Measurements from ENCODE around the gene OR10J1. TPM values are rescaled to one million over a fixed set of nuclear protein-coding genes. Genes with fewer than 3 reads are reported as not detected.

Gene OR10J1
- total RNA-seq, 1 donor from 2014 or later = not detected

DNA sequence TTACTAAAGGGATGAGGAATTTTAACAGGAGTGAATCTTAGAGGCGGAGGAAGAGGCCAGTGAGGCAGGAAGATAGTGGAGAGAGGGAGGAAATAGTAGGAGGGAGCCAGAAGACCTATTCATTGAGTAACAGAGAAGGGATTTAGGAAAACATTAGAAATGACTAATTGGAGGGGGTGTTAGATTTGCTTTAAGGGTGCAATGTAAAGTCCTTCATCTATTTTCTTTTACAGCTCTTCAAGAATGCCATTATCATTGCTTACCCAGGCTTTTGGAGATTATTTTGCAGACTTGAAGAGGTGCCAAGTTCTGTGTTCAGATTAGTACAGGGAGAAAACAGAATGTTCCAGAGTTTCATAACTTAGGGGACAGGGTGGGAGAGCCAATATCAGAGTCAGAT is 33.8 kb downstream of the OR10J1 start:
- intact Hi-C loops (cut with DNase I) = no loop called here
- DNase-seq (ENCODE audit: missing footprints) (no peak), ATAC-seq (no peak)

DNA sequence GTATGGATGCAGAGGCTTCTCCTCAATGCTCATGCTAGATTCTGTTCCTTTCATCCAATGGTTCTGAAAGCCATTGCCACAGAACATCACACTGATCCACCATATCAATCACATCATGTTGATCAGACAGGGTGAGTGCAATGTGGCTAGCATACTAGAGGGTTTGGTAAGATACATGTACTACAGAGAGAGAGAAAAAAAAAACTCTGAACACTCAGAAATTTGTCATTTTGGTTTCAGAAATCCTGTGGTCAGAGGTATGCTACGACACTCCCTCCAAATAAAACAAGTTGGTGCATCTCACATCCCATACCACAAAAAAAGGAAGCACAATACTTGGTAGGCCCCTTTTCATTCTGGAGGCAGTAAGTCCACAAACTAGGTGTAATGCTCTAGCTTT is 35.4 kb downstream of the OR10J1 start:
- intact Hi-C loops (cut with DNase I) = no loop called here
- DNase-seq (ENCODE audit: missing footprints) (no peak), ATAC-seq (no peak)

DNA sequence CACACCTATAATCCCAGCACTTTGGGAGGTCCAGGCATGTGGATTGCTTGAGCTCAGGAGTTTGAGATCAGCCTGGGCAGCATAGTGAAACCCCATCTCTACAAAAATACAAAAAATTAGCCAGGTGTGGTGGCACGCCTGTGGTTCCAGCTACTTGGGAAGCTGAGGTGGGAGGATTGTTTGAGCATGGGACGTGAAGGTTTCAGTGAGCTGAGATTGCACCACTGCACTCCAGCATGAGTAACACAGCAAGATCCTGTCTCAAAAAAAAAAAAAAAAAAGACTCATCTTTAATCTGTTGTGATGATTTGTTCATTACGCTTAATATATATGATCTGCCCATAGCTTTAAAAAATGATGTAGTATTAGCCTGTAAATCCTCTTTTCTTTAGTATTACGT is 44.0 kb downstream of the OR10J1 start:
- DNase-seq (ENCODE audit: missing footprints) (no peak), ATAC-seq (no peak)
- intact Hi-C loops (cut with DNase I) = no loop called here

Other genes with a start within 250 kb of the OR10J1 start
- gene ACKR1, start 234.8 kb upstream of the OR10J1 start, total RNA-seq = 16.2 TPM
- 1.0 TPM for gene FCER1A, start 137.4 kb upstream of the OR10J1 start, total RNA-seq
- not detected for gene OR10J4, start 7.5 kb upstream of the OR10J1 start, total RNA-seq
- gene OR10J5, start 96.3 kb downstream of the OR10J1 start, total RNA-seq = not detected
- not detected for gene APCS, start 148.1 kb downstream of the OR10J1 start, total RNA-seq